IPS-20b (cell line): ENCODE measurements around the gene NFATC2.
"Not testable (repeated sequence)": the region's sequence is repeated elsewhere in the genome, so short reads cannot be mapped to it uniquely, and the experiment has no call there.

Source experiments
- H3K27ac ChIP-seq: one replicate; pipeline ENCODE4 v1.5.1; 2013; ENCODE audit warnings: low read length
- H3K27me3 ChIP-seq: 2 replicates; pipeline ENCODE4 v1.6.1; 2013; ENCODE audit warnings: mild to moderate bottlenecking, low read length, inconsistent platforms; ENCODE audit not compliant: insufficient read depth
- H3K36me3 ChIP-seq: 2 replicates; pipeline ENCODE4 v1.6.1; 2013; ENCODE audit warnings: low read depth, mild to moderate bottlenecking, inconsistent platforms, low read length, moderate library complexity; ENCODE audit not compliant: insufficient read depth
- H3K4me1 ChIP-seq: 2 replicates; pipeline ENCODE4 v1.6.1; 2013; ENCODE audit warnings: mild to moderate bottlenecking, control low read depth, inconsistent platforms, low read length, moderate library complexity; ENCODE audit not compliant: insufficient read depth
- H3K4me3 ChIP-seq: 2 replicates; pipeline ENCODE4 v1.5.1; 2013; ENCODE audit warnings: mild to moderate bottlenecking, low read length, inconsistent platforms
- H3K9ac ChIP-seq: 2 replicates; pipeline ENCODE4 v1.6.1; 2013; ENCODE audit warnings: low read depth, mild to moderate bottlenecking, inconsistent platforms, low read length, moderate library complexity
- H3K9me3 ChIP-seq: 2 replicates; pipeline ENCODE4 v1.6.1; 2013; ENCODE audit warnings: mild to moderate bottlenecking, low read depth, low read length, inconsistent platforms; ENCODE audit not compliant: insufficient read depth

NFATC2 gene

GRCh38 chr20:51352791-51353190, 189.7 kb downstream of the NFATC2 start:
- Histone ChIP-seq H3K9ac (no peak overlapping the region), H3K27ac (no peak overlapping the region)

GRCh38 chr20:51350941-51351631, 191.4 kb downstream of the NFATC2 start:
- Histone ChIP-seq H3K4me3 (no peak overlapping the region), H3K36me3 (no peaks in the 10 kb centered on the region), H3K4me1 (no peaks in the 10 kb centered on the region), H3K27me3 (peaks cover 11% of the 10 kb centered on the region; the same call in 1 of the 2 replicates), H3K9me3 (peaks cover 3% of the 10 kb centered on the region; the same call in 1 of the 2 replicates), H3K27ac (no peak overlapping the region), H3K9ac (no peak overlapping the region)

More at GRCh38 chr20:51352791-51353190, 189.7 kb downstream of the NFATC2 start:
- H3K4me1 ChIP-seq, result no peaks in the 10 kb centered on the region
- H3K4me3 ChIP-seq, result no peak overlapping the region
- H3K27me3 ChIP-seq, result no peaks in the 10 kb centered on the region
- peaks cover 3% of the 10 kb centered on the region; the same call in 1 of the 2 replicates for H3K9me3 ChIP-seq
- H3K36me3 ChIP-seq, result no peaks in the 10 kb centered on the region

- H3K36me3 ChIP-seq, result no peaks in the 10 kb centered on the region
- no peaks in the 10 kb centered on the region for H3K9me3 ChIP-seq
- no peak overlapping the region for H3K9ac ChIP-seq
- no peaks in the 10 kb centered on the region for H3K4me1 ChIP-seq
- H3K27me3 ChIP-seq, result peaks cover 11% of the 10 kb centered on the region; the same call in 1 of the 2 replicates
- no peak overlapping the region for H3K27ac ChIP-seq
- H3K4me3 ChIP-seq, result no peak overlapping the region
Measured at GRCh38 chr20:51348876-51349275, 193.6 kb downstream of the NFATC2 start.

- Histone ChIP-seq H3K36me3 (no peaks in the 10 kb centered on the region), H3K4me3 (no peak overlapping the region), H3K9me3 (no peaks in the 10 kb centered on the region), H3K9ac (no peak overlapping the region), H3K27me3 (peaks cover 11% of the 10 kb centered on the region; the same call in 1 of the 2 replicates), H3K4me1 (no peaks in the 10 kb centered on the region), H3K27ac (no peak overlapping the region)
Measured at GRCh38 chr20:51347831-51348230, 194.7 kb downstream of the NFATC2 start.

- peaks cover 11% of the 10 kb centered on the region; the same call in 1 of the 2 replicates for H3K27me3 ChIP-seq
- H3K36me3 ChIP-seq, result no peaks in the 10 kb centered on the region
- no peak overlapping the region for H3K4me3 ChIP-seq
- H3K9ac ChIP-seq, result no peak overlapping the region
- no peak overlapping the region for H3K27ac ChIP-seq
- H3K9me3 ChIP-seq, result no peaks in the 10 kb centered on the region
- no peaks in the 10 kb centered on the region for H3K4me1 ChIP-seq
Measured at GRCh38 chr20:51346686-51347485, 195.6 kb downstream of the NFATC2 start.

GRCh38 chr20:51345601-51346101, 196.9 kb downstream of the NFATC2 start:
- Histone ChIP-seq H3K27ac (no peak overlapping the region), H3K36me3 (no peaks in the 10 kb centered on the region), H3K27me3 (peaks cover 11% of the 10 kb centered on the region; the same call in 1 of the 2 replicates), H3K9me3 (no peaks in the 10 kb centered on the region), H3K4me3 (no peak overlapping the region), H3K9ac (no peak overlapping the region), H3K4me1 (no peaks in the 10 kb centered on the region)

GRCh38 chr20:51343802-51344201, 198.7 kb downstream of the NFATC2 start:
- not testable (repeated sequence) for H3K9me3 ChIP-seq, H3K27ac ChIP-seq, H3K9ac ChIP-seq, H3K4me1 ChIP-seq, H3K36me3 ChIP-seq, H3K4me3 ChIP-seq
- H3K27me3 ChIP-seq, result peaks cover 11% of the 10 kb centered on the region; the same call in 1 of the 2 replicates

- Histone ChIP-seq H3K4me1 (no peaks in the 10 kb centered on the region), H3K27me3 (peaks cover 11% of the 10 kb centered on the region; the same call in 1 of the 2 replicates), H3K4me3 (no peak overlapping the region), H3K9me3 (no peaks in the 10 kb centered on the region), H3K27ac (no peak overlapping the region), H3K36me3 (no peaks in the 10 kb centered on the region), H3K9ac (no peak overlapping the region)
Measured at GRCh38 chr20:51342510-51343236, 199.8 kb downstream of the NFATC2 start.

- no peaks in the 10 kb centered on the region for H3K9me3 ChIP-seq
- no peak overlapping the region for H3K27ac ChIP-seq
- H3K4me1 ChIP-seq, result no peaks in the 10 kb centered on the region
Measured at GRCh38 chr20:51341581-51341980, 200.9 kb downstream of the NFATC2 start.

GRCh38 chr20:51340451-51340840, 202.1 kb downstream of the NFATC2 start:
- Histone ChIP-seq H3K4me1 (no peaks in the 10 kb centered on the region), H3K27me3 (no peaks in the 10 kb centered on the region), H3K9me3 (no peaks in the 10 kb centered on the region), H3K27ac (no peak overlapping the region), H3K9ac (no peak overlapping the region), H3K4me3 (no peak overlapping the region), H3K36me3 (no peaks in the 10 kb centered on the region)

More at GRCh38 chr20:51341581-51341980, 200.9 kb downstream of the NFATC2 start:
- Histone ChIP-seq H3K4me3 (no peak overlapping the region), H3K9ac (no peak overlapping the region), H3K27me3 (peaks cover 2% of the 10 kb centered on the region; the same call in 1 of the 2 replicates), H3K36me3 (no peaks in the 10 kb centered on the region)

- H3K4me3 ChIP-seq, result no peak overlapping the region
- H3K27me3 ChIP-seq, result no peaks in the 10 kb centered on the region
- no peak overlapping the region for H3K27ac ChIP-seq
- no peaks in the 10 kb centered on the region for H3K4me1 ChIP-seq
- H3K9ac ChIP-seq, result no peak overlapping the region
- no peaks in the 10 kb centered on the region for H3K9me3 ChIP-seq
- H3K36me3 ChIP-seq, result no peaks in the 10 kb centered on the region
Measured at GRCh38 chr20:51339721-51340450, 202.6 kb downstream of the NFATC2 start.
